Activated T-cell treated with anti-CD3 and anti-CD28 coated beads, Interleukin-2, amount 50 U/mL, for 48 hours (primary cell): ENCODE measurements around the gene RASSF8.
A peak's percentile ranks its signal among the peaks of the same experiment; 100 is the strongest.

ENCODE experiments used
- DNase-seq, 2 experiments: peaks; one replicate each; pipeline ENCODE4 v3.0.0-alpha.2; 2020

The RASSF8 gene

GRCh38 chr12:25958428-25959070 lies at the start of gene RASSF8:
Gene RASSF8, plus strand, starts transcription at chr12:25958682. Its CDS starts 96,662 bp downstream, at chr12:26055344.
- DNase-seq, result peak; percentile 33 to 51

DNA sequence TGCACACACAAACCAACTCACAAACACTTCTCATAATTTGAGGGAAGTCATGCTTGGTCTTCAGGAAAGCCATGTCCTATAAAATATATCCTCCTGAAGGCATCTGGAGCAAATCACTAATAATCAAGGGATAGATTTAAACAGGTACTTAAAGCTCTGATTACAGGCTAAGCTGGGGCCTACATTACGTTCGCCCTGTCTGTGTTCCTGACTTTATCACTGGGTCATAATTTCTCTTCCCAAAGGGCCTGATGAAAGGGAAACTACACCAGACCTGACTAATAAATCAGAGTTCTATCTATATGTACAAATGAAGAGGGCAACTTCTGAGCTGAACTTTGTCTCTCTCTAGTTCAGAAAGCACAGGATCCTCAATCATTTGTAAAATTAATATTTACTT lies 43.9 kb upstream of the RASSF8 start:
- no peak for DNase-seq

DNA sequence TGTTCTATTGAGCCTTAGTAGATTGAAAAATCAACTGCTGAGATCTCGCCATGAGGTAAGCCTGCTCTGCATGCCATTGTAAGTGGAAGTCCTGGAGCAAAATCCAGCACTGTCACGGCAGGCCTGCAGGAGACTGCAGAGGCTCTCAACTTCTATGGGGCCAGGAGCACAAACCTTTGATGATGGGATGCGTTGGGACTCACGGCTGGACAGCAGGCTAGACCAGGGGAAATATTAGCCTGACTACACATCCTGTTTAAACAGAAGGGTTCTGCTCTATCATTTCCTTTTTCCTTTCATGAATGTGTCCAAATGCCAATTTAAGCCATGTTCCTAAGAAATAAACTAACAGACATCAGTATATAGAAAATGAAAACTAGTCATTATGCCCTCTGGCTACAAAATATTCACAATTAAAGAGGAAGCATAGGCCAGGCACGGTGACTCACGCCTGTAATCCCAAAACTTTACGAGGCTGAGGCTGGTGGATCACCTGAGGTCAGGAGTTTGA lies 33.9 kb upstream of the RASSF8 start:
- DNase-seq, result no peak

GRCh38 chr12:25925064-25925463 lies 33.4 kb upstream of the RASSF8 start:
- DNase-seq, result no peak

DNA sequence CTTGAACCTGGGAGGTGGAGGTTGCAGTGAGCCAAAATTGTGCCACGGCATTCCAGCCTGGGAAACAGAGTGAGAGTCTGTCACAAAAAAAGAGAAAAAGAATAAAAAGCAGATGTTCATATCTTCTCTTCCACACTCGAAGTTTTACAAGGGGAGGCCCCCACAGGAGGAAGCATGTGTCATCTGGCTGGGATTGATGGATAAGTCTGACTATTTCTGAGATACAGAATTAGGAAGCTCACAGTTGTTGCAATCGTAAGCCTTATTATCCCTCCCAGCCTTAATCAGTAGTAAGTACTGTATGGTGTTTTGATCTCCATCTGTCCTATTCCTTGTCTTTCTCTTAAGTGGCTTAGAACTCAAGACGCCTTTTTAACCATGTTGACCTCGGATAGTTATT lies 31.9 kb upstream of the RASSF8 start:
- no peak for DNase-seq

- DNase-seq, result no peak
Observed at GRCh38 chr12:25929142-25929541, 29.3 kb upstream of the RASSF8 start.

- DNase-seq, result no peak
Observed at GRCh38 chr12:25932971-25933370, 25.5 kb upstream of the RASSF8 start.

GRCh38 chr12:25934456-25934855 lies 24.0 kb upstream of the RASSF8 start:
- no peak for DNase-seq

GRCh38 chr12:25935355-25936144 lies 22.9 kb upstream of the RASSF8 start:
- DNase-seq, result no peak

GRCh38 chr12:25937096-25937495 lies 21.4 kb upstream of the RASSF8 start:
- DNase-seq, result no peak

- DNase-seq, result no peak
Observed at GRCh38 chr12:25938581-25938980, 19.9 kb upstream of the RASSF8 start.

DNA sequence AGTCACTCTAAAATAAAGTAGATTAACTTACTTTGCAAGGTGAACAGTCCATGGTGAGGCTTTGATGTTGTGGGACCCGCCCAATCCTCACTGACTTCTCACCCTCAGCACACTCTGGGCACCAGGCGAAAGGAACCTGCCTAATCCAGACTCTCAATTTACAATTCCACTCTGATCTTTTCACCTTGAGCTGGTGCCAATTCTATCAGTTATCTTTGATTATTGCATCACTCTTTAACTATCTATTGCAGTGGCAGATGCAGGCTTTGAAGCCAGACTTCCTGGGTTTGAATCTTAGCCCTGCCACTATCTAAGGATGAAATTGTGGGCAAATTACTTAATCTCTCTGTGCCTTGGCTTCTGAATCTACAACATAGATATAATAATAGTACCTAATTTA lies 18.9 kb upstream of the RASSF8 start:
- DNase-seq, result no peak

DNA sequence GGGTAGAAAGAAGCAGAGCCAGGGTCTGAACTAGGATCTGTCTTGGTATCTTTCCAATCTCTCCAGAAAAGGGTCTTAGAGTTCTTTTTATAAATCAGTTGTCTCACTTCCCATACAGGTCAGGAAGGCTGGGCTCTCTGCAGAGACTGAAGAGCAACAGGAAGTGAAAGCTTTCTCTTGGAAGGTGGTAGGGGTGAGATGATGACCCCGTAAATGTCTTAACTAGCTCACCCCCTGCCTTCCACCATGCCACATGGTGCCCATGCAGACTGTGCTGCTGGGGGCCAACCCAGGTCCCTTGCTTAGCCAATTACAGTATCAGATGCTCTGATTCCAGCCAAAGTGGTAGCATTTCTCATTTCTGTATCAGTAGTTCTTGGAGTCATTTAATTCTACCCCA lies 17.6 kb upstream of the RASSF8 start:
- no peak for DNase-seq

- DNase-seq, result no peak
Observed at GRCh38 chr12:25942709-25943108, 15.8 kb upstream of the RASSF8 start.

DNA sequence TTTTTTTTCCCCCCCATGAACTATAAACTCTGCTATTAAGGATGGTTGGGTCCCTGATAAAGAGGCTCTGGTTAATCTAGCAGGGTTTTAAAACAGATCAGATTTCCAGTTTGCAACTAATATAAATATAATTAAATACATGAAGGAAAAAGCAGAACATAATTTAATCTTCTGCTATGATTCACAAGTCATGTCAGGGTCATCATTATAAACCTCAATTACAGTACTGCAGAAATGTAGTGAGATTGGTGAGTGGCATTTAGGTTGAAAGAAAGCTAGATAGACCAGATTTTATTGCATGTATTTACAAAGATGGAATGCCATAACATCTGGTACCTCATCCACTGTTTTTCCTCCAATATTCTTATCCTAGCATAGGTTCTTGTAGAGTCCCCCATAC lies 14.5 kb upstream of the RASSF8 start:
- DNase-seq, result no peak

DNA sequence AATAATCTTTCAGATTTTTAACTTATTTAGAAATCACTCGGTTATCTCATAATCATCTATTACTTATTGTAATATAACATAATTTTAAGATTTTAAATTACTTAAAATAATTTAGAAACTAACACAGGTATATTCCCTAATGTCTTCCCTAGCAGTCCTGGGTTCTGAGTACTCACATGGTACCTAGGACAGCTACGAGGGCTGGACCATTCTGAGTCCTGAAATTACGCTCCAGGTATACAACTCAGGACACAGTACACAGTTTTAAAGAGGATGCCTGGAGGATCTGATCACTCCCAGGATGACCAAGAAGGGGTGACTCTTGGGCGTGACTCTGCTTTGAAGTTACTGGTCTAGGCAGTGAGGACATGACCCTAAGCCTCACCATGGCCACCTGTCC lies 9.1 kb upstream of the RASSF8 start:
- no peak for DNase-seq

DNA sequence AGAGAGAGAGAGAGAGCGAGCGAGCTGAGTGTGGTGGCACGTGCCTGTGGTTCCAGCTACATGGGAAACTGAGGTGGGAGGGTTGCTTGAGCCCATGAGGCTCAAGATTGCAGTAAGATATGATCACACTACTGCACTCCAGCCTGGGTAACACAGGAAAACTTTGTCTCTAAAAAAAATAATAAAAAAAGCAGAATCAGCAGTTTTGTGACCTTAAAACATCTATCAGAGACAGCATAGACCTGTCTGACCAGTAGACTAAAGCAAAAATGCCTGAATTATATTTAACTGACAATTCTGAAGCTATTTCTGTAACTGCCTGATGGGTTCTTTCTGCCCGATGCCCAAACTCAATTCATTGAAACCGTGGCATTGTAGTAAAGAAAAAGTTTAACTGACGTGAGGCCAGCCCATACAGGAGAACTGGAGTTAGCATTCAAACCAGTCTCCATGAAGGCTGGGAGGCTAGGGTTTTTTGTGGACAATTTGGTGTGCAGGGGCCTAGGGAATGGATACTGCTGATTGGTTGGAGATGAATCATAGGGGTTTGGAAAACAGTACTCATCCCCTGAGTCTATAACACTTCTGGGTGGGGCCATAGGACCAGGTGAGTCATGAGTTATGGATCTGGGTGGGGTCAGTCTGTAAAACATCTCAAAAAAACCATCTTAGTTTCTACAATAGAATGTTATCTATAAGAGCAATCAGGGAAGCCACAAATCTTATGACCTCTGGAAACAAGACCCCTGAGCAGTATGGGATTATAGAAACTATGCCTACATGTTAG lies 8.0 kb upstream of the RASSF8 start:
- no peak for DNase-seq

DNA sequence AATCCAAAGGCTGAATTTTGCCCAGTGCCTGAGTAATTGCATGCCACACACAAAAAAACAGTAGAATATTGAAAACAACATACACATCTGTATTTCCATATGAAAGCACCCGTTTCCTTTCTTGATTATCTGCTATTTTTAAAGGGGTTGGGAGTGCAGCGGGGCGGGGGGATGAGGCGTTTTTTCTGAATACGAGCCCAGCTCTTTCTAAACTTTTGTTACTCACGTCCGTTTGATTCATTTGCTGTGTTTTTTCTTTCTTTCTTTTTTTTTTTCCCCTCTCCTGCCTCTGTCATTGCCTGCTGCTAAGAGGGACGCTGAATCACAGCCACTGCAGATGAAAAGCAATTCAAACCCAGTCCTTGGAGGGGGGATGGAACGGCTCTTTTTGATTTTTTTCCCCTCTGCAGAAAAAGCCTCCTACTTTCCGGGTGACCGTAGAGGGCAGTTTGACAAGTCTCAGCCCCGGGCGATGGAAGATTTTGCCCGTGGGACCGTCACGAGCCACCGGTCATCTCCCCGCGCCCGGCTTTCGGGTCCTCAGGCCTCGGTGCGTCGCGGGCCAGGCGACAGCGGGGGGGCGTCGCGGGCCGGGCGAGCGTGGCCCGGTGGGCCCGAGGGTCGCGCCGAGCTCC lies 572 bp upstream of the RASSF8 start:
- DNase-seq, result peak; percentile 28 to 39

DNA sequence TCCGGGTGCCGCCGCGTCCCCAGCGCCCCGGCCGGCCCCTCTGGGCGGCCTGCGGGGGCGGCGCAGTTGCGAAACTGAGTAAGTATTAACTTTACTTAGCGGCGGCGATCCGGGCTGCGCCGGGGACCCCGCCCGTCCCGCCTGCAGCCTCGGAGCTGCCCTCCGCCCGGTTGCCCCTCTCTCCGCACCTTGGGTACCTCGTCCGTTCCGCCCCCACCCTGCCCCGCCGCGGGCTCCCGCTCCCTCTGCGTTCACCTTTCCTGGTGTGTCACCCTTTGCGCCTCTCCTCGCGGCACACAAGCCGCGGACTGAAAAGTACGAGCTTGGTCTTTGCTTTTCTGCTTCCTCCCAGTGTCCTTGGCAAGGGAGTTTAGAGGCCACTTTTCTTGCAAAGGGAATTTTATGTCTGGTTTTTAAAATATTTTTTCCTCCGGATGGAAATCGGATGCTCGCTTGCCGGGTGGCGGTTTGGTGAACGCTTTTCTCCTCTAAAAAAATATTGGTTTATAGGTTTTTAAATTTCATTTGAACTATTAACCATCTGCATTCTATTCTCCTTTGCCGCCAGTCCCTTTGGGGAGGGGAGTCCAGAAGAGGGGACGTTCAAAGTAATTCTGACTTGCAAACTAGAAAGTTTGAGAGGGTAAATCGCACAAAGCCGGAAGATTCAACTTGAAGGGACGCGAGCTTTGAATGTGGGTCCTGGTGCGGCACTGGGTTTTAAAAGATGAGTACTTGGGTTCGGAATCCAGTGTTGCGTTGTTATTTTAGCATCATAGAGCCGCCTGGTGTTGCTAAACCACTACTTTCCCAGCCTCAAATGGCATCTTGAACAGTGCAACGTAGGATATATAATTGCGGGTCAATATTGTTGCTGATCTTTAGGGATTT lies 834 bp downstream of the RASSF8 start:
- peak; percentile 39 to 47 for DNase-seq

DNA sequence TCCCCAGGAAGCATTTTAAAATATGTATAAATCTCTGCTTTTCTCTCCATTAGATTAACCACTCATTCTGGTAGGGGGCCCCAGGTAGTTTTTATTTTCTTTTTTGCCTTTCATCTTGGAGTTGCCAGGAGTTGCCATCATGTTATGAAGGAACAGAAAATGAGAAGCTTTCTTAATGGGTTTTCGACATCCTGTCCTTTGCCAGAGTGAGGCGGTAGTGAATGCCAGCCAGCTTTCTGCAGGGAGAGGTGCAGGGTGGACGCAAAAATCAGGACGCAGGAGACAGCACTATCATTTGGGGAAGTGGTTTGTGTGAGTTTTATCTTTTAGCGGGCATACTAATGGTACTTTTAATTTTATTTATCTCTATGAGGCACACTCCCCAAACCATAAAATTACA lies 1.7 kb downstream of the RASSF8 start:
- no peak for DNase-seq

GRCh38 chr12:25960961-25961360 lies 2.5 kb downstream of the RASSF8 start:
- DNase-seq, result no peak

DNA sequence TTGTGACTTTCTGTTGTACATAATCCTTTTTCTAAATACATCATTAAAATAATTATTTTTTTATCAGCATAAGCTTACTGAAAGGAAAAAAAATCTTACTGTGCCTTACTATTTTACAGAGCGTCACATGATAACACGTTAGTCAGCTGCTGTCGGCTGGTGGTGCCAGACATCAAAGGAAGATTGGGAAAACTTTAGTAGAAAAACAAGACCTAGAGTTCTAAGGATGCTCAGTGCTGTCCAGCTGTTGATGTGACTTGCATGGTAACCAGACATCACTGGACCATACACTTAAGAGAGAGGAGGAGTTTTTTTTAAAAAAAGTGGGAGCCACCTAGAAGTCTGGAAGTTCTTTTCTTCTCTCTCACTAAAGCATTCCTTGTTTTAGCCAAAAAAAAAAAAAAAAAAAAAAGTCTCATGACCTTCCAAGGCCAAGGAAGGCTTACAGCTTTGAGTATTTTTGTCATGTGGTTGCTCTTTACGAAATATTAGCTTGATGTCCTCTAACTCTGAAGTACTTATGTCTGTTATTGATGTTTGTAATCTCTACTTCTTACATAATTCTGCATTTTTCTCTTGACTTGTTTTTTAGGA lies 4.5 kb downstream of the RASSF8 start:
- DNase-seq, result no peak
